Brain pericyte (primary cell): Measurements from ENCODE around the gene KCNH6.

ENCODE experiments used
- DNase-seq: peaks from one replicate; pipeline ENCODE4 v3.0.0-alpha.2; 2012; ENCODE audit warnings: low read depth, low spot score

Gene KCNH6

DNA sequence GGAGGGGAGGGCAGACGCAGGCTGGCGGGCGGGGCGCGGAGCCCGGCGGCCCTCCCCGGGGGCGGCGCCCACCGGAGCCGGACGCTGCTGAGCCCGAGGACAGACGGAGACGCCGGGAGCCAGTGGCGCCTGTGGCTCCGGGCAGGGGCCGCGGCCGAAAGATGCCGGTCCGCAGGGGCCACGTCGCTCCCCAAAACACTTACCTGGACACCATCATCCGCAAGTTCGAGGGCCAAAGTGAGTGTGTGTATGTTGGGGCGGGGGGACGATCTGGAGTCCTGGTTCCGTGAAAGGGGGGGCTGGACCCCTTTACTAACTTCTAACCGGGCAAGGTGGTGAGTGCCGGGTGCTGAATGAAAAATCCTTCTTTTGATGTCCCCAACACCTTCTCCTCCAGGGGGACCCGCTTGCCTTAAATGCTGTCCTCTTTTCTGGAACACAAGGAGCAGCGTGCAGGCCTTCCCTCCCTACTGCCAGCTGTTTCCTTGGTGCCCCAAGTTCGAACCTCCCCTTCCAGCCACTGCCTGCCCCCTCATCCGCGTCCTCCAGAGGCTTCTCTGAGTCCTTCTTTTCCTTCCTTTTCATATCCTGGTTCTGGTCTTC, at the start of gene KCNH6:
KCNH6 (plus strand) TSS at position 106 of the 603 bp plus-strand sequence; CDS start at position 162, 56 bp downstream.
- no peak for DNase-seq

GRCh38 chr17:63474174-63474573, 49.0 kb upstream of the KCNH6 start:
- DNase-seq = no peak

DNA sequence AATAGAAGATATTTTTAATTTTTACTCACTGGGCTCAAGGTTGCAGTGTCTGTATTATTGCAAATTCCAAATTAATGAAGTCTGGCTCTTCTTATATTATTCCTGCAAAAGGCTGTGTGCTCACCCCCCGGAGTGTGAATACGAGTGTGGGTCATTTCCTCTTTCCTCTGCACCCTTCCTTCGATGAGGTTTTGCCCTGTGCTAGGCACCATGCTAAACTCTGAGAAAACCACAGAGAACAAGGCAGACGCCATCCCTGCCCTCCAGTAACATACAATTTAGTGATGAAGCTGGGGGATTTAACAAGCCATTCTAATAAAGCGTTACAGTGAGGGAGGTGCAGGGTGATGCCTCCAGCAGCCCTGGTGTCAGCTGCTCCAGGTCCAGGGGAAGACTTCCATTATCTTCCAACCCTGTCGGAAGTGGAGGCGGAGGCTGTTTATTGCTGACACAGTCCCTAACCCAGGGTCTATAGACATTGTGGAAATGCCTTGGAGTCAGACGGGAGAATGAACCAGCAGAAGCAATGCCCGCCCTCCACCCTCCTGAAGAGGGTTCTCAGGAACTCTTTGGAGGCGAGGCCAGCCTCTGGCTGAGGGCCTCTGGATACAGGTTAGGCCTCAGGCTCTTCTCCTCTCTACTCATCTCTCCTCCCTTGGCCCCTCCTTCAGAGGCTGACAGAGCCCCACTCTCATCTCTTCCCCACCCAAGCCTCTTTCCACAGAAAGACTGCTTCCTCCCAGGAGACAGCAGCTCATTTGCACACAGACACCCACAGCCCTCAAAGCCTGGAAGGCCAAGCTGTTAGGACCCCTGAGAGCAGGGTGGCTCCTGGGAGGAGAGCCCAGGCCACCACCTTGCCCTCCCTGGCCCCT, 48.3 kb upstream of the KCNH6 start:
- no peak for DNase-seq

- DNase-seq = no peak
These were observed 47.4 kb upstream of the KCNH6 start for GRCh38 chr17:63475491-63476412.

DNA sequence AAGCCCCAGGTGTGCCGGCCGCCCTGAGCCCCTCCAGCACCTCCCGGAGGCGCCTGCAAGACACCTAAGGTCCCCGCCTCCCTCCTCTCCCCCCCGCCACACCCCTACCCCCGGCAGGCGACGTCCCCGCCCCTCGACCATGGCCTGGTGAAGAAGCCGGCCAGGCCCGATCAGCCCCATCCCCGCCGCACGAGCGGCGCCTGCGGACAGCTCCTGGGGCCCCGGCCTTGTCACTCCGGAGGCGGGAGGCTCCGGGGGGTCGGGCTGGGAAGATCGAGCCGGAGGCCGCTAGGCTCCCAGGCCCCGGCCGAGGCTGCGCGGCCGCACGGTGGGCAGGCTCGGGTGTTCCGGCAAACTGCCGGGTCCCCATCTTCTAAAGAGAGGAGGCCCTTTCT, 46.7 kb upstream of the KCNH6 start:
- DNase-seq = no peak

DNA sequence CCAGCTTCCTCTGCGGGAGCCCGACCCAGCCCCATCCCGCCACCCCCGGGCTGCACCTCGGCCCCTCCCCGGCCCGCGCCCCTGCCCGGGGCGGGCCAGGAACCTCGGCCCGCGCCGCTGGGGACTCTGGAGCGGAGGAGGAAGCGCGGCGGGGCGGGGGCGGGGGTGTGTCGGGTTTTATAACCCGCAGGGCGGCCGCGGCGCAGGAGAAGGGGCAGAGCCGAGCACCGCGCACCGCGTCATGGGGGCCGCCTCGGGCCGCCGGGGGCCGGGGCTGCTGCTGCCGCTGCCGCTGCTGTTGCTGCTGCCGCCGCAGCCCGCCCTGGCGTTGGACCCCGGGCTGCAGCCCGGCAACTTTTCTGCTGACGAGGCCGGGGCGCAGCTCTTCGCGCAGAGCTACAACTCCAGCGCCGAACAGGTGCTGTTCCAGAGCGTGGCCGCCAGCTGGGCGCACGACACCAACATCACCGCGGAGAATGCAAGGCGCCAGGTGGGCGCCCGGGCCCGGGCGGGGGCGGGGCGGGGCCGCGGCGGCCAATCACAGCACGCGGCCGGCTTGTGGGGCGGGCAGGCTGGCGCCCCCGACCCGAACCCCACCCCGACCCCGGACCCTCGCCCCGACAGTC, 46.2 kb upstream of the KCNH6 start, which contains the start of gene ACE:
ACE (plus strand) TSS at position 208 of the 626 bp plus-strand sequence; CDS start at position 242, 34 bp downstream.
- no peak for DNase-seq

DNA sequence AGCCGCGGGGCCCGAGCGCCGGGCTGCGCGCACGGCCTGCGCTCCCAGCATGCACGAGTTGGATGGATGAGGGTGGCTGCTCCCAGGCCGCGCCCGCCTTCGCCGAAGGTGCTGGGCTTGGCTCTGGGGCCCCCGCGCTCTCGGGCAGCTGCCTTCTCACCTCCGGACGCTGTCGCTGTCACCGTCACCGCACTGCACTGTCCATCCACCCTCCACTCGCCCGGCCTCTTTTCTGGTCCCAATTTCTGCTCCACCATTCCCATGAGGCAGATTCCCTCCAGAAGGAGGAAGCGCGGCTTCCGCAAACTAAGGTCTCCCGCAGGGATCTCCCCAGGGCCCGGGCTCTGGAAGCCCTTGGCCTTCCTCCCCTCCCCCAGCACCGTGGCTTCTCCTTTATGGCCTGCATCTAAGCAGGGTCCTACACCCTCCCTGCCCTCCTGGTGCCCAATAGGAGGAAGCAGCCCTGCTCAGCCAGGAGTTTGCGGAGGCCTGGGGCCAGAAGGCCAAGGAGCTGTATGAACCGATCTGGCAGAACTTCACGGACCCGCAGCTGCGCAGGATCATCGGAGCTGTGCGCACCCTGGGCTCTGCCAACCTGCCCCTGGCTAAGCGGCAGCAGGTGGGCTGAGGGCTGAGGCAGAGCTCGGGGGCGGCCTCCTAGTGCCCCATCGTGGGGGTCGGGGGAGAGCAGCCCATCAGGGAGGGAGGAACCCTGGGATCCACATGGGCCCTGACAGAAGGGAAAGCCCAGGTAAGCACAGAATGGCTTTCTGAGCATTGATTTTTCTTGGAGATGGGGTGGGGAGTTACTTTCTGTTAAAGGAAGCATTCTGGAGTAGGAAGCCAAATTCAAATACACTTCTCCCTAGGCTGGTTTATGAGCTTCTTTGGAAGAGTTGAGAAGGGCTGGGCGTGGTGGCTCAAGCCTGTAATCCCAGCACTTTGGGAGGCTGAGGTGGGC, 45.4 kb upstream of the KCNH6 start:
- DNase-seq = no peak

DNA sequence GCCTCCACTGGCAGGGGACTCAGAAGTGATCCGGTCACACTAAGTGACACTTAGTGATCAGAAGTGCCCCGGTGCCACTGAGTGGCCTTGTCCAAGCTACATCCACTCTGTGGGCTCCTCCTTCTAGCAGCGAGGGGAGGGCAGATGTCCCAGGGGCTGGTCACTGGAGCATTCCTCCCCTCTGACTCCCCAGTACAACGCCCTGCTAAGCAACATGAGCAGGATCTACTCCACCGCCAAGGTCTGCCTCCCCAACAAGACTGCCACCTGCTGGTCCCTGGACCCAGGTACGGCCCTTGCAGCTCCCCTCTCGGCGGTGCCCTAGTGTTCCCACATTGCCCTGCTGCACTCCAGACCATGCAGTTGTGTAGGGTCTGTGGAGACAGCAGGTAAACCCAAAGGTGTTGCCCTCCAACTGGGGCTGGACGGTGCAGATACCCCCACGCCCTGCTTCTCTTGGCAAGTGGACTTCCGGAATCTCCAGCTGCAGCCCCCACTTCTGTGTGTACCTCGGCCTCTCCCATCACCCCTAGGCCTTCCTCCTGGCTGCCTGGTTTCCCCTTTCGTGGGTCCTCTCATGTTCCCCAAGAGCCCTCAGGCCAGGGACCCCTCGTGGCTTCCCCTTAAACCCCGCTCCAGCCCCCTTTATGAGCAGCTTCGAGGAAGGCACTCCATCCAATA, 44.2 kb upstream of the KCNH6 start:
- no peak for DNase-seq

GRCh38 chr17:63479495-63480184, 43.5 kb upstream of the KCNH6 start:
- no peak for DNase-seq

- DNase-seq = no peak
These were observed 42.9 kb upstream of the KCNH6 start for GRCh38 chr17:63480192-63480784.

GRCh38 chr17:63480826-63481487, 42.2 kb upstream of the KCNH6 start:
- DNase-seq = no peak

DNA sequence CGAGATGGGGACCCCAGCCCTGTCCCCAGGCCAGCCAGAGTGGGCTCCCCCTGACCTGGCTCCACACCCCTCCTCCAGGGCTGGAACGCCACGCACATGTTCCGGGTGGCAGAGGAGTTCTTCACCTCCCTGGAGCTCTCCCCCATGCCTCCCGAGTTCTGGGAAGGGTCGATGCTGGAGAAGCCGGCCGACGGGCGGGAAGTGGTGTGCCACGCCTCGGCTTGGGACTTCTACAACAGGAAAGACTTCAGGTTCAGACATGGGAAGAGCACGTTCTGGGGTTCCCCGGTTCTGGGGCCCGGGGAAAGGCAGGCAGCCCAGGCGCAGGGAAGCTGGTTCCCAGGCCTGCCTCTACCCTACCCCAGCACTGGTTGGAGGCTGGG, 41.7 kb upstream of the KCNH6 start:
- DNase-seq = no peak

GRCh38 chr17:63482509-63482908, 40.6 kb upstream of the KCNH6 start:
- no peak for DNase-seq

GRCh38 chr17:63483038-63483437, 40.1 kb upstream of the KCNH6 start:
- no peak for DNase-seq

GRCh38 chr17:63483655-63484575, 39.2 kb upstream of the KCNH6 start:
- DNase-seq = no peak

DNA sequence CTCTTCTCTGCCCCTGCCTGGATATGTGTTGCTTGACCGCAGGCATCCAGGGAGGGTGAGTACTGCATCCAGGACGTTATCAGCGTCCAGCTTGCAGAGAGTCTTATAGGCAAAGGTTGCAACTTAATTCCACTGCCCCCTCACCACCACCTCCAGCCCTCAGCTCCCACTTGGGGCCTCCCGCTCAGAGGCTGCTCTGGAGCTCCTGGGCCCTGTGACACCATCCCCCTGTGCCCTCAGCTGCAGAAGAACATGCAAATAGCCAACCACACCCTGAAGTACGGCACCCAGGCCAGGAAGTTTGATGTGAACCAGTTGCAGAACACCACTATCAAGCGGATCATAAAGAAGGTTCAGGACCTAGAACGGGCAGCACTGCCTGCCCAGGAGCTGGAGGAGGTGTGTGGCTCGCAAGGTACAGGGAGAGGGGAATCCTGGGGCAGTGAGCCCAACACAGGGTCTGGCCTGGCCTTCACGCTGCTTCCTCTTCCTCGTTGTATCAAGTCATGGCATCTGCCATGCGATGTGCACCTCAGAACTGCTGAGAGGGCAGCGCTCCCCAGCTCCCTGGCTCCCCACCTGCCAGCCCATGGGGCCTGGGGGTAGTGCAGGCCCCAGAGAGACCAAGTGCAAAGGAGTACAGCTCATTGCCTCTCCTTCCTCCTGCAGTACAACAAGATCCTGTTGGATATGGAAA, 36.7 kb upstream of the KCNH6 start:
- no peak for DNase-seq

DNA sequence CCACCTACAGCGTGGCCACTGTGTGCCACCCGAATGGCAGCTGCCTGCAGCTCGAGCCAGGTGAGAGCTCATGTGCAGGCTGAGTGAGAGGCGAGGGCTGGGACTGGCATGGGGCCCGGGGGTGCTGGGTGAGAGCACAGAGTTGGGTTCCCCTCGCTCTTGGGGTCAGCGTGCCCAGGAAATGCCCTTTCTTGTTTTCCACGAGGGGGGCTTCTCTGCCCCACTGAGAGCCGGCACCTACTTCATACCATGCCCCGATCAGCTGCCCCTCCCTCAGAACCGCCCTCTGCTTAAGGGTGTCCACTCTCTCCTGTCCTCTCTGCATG, 36.2 kb upstream of the KCNH6 start:
- DNase-seq = no peak
